H1 (cell line): ENCODE data around the gene SEMA4D. TPM values are rescaled to one million over a fixed set of nuclear protein-coding genes. Genes with fewer than 3 reads are reported as not detected.

ENCODE experiments used
- CTCF ChIA-PET: fragments of 300-600 bp; sonication (Branson Sonifier 250); formaldehyde crosslinking; loops from one replicate; lab custom pipeline; 2021; ENCODE audit not compliant: partially characterized antibody; lab: Charles Lee
- POLR2A ChIA-PET: fragments of 300-600 bp; sonication (Branson Sonifier 250); formaldehyde crosslinking; loops from one replicate; lab custom pipeline; 2021; ENCODE audit warnings: inconsistent platforms; ENCODE audit not compliant: partially characterized antibody; lab: Charles Lee
- DNase-seq, 2 experiments: peaks; one replicate each; pipeline versions ENCODE4 v3.0.0 to v3.0.0-alpha.2; 2010 to 2022; ENCODE audit warnings: low spot score in 2 of 2, low read depth in 1 of 2, mixed read lengths in 1 of 2
- FAIRE-seq: peaks from 2 replicates; lab custom pipeline; 2011; peaks lifted over from hg19 to GRCh38; lab: Jason Lieb, UNC
- H2AFZ ChIP-seq: 2 replicates; pipeline ENCODE4 v1.8.1; 2012; ENCODE audit warnings: low read length, inconsistent platforms
- H2AK5ac ChIP-seq: 2 replicates; pipeline ENCODE4 v1.6.1; 2013; ENCODE audit warnings: low read depth, low read length
- H2BK120ac ChIP-seq: replicated peaks from 2 replicates; pipeline ENCODE3; 2013; ENCODE audit warnings: low read depth, low read length, inconsistent platforms
- H2BK12ac ChIP-seq: 2 replicates; pipeline ENCODE4 v1.6.1; 2013; ENCODE audit warnings: low read depth, low read length
- H2BK15ac ChIP-seq: 2 replicates; pipeline ENCODE4 v1.6.1; 2013; ENCODE audit warnings: low read length
- H2BK20ac ChIP-seq: 2 replicates; pipeline ENCODE4 v1.6.1; 2013; ENCODE audit warnings: low read length
- H2BK5ac ChIP-seq: 2 replicates; pipeline ENCODE4 v1.6.1; 2013; ENCODE audit warnings: low read depth, low read length
- H3K14ac ChIP-seq: 2 replicates; pipeline ENCODE4 v1.6.1; 2013; ENCODE audit warnings: inconsistent platforms; ENCODE audit not compliant: insufficient read length
- H3K18ac ChIP-seq: 2 replicates; pipeline ENCODE4 v1.6.1; 2013; ENCODE audit warnings: low read length; ENCODE audit errors: extremely low read depth
- H3K23ac ChIP-seq: 2 replicates; pipeline ENCODE4 v1.6.1; 2013; ENCODE audit warnings: inconsistent platforms; ENCODE audit not compliant: insufficient read length
- H3K23me2 ChIP-seq: 2 replicates; pipeline ENCODE4 v1.6.1; 2013; ENCODE audit warnings: low read depth, low read length
- H3K27ac ChIP-seq: 2 replicates; pipeline ENCODE4 v1.6.1; 2011; ENCODE audit warnings: low read depth, low read length, inconsistent platforms
- H3K27me3 ChIP-seq, 4 experiments: replicated peaks in 1 of 4; 1 replicate in 1 of 4; 2 replicates in 3 of 4; pipeline versions ENCODE4 v1.6.1 to v1.8.1; 2011 to 2013; ENCODE audit warnings: low read length in 3 of 4, mild to moderate bottlenecking in 3 of 4, inconsistent platforms in 2 of 4, mixed read lengths in 2 of 4, moderate library complexity in 1 of 4; ENCODE audit not compliant: control insufficient read depth in 3 of 4, insufficient read depth in 3 of 4; ENCODE audit errors: extremely low read depth in 1 of 4
- H3K36me3 ChIP-seq, 4 experiments: 2 replicates each; pipeline versions ENCODE4 v1.6.1 to v1.8.1; 2011 to 2013; ENCODE audit warnings: mild to moderate bottlenecking in 4 of 4, low read length in 3 of 4, moderate library complexity in 2 of 4, control low read depth in 1 of 4, inconsistent platforms in 1 of 4; ENCODE audit not compliant: insufficient read depth in 4 of 4, control insufficient read depth in 2 of 4
- H3K4ac ChIP-seq: replicated peaks from 2 replicates; pipeline ENCODE3; 2013; ENCODE audit warnings: low read length, low read depth, mixed read lengths, inconsistent platforms; ENCODE audit not compliant: insufficient read length
- H3K4me1 ChIP-seq, 4 experiments: replicated peaks in 1 of 4; 1 replicate in 1 of 4; 2 replicates in 3 of 4; pipeline versions ENCODE4 v1.6.1 to v1.8.1; 2011 to 2013; ENCODE audit warnings: low read length in 3 of 4, inconsistent platforms in 2 of 4, mixed read lengths in 1 of 4; ENCODE audit not compliant: insufficient read depth in 4 of 4, control insufficient read depth in 3 of 4
- H3K4me2 ChIP-seq, 2 experiments: 2 replicates each; pipeline versions ENCODE4 v1.6.1 to v1.8.1; 2011 to 2013; ENCODE audit warnings: low read depth in 2 of 2, low read length in 2 of 2, control low read depth in 1 of 2, inconsistent platforms in 1 of 2, mild to moderate bottlenecking in 1 of 2; ENCODE audit not compliant: insufficient read depth in 1 of 2
- H3K4me3 ChIP-seq, 4 experiments: fragments of 200-600, 300-600 bp in 1 of 4; sonication (generic), shearing (Covaris generic), sonication (Bioruptor Twin) in 1 of 4; 2 replicates each; pipeline versions ENCODE4 v1.5.1 to v1.8.1; 2011 to 2016; ENCODE audit warnings: low read length in 4 of 4, low read depth in 3 of 4, control low read depth in 2 of 4, inconsistent platforms in 2 of 4, mild to moderate bottlenecking in 2 of 4, mixed read lengths in 1 of 4, moderate library complexity in 1 of 4; ENCODE audit not compliant: insufficient read depth in 2 of 4; ENCODE audit errors: extremely low read depth in 1 of 4
- H3K56ac ChIP-seq: replicated peaks from 2 replicates; pipeline ENCODE3; 2013; ENCODE audit warnings: low read depth, mild to moderate bottlenecking, mixed read lengths, low read length, inconsistent platforms; ENCODE audit not compliant: insufficient read length
- H3K79me1 ChIP-seq: 2 replicates; pipeline ENCODE4 v1.6.1; 2013; ENCODE audit warnings: low read depth, low read length, control low read depth
- H3K79me2 ChIP-seq, 2 experiments: 2 replicates each; pipeline versions ENCODE4 v1.6.1 to v1.8.1; 2012 to 2013; ENCODE audit warnings: low read length in 2 of 2, mild to moderate bottlenecking in 2 of 2, inconsistent platforms in 1 of 2; ENCODE audit not compliant: insufficient read depth in 2 of 2, control insufficient read depth in 1 of 2
- H3K9ac ChIP-seq, 4 experiments: replicated peaks in 1 of 4; 1 replicate in 1 of 4; 2 replicates in 3 of 4; pipeline versions ENCODE4 v1.6.1 to v1.8.1; 2011 to 2013; ENCODE audit warnings: low read depth in 3 of 4, low read length in 3 of 4, control low read depth in 2 of 4, mild to moderate bottlenecking in 2 of 4, moderate library complexity in 2 of 4, inconsistent platforms in 1 of 4; ENCODE audit errors: extremely low read depth in 1 of 4
- H3K9me3 ChIP-seq, 2 experiments: 2 replicates each; pipeline versions ENCODE4 v1.6.1 to v1.8.1; 2012 to 2013; ENCODE audit warnings: mild to moderate bottlenecking in 2 of 2, moderate library complexity in 2 of 2, control low read depth in 1 of 2, inconsistent platforms in 1 of 2, low read depth in 1 of 2, low read length in 1 of 2, mixed read lengths in 1 of 2; ENCODE audit not compliant: insufficient read depth in 2 of 2
- H4K20me1 ChIP-seq, 2 experiments: replicated peaks in 1 of 2; 2 replicates each; pipeline versions ENCODE3 to v1.8.1; 2011 to 2013; ENCODE audit warnings: inconsistent platforms in 2 of 2, low read length in 2 of 2, mild to moderate bottlenecking in 1 of 2; ENCODE audit not compliant: insufficient read depth in 2 of 2, control insufficient read depth in 1 of 2
- H4K5ac ChIP-seq: 2 replicates; pipeline ENCODE4 v1.6.1; 2013; ENCODE audit warnings: low read length, low read depth, mixed read lengths, inconsistent platforms; ENCODE audit not compliant: insufficient read length
- H4K8ac ChIP-seq: 2 replicates; pipeline ENCODE4 v1.8.0; 2013; ENCODE audit warnings: mild to moderate bottlenecking, moderate library complexity, low read length, inconsistent platforms; ENCODE audit not compliant: insufficient read depth; ENCODE audit errors: extremely low read depth
- H4K91ac ChIP-seq: replicated peaks from 2 replicates; pipeline ENCODE3; 2013; ENCODE audit warnings: low read length, mixed read lengths, inconsistent platforms; ENCODE audit not compliant: insufficient read length
- BACH1 ChIP-seq: IDR thresholded peaks from 2 replicates; pipeline ENCODE4 v1.6.1; 2012; ENCODE audit warnings: low read length, improper control_type of control experiment
- GTF2F1 ChIP-seq: IDR thresholded peaks from 2 replicates; pipeline ENCODE4 v1.6.1; 2012; ENCODE audit warnings: low read depth, low read length, improper control_type of control experiment, borderline replicate concordance
- PHF8 ChIP-seq: fragments of 200-600 bp; sonication (generic); conservative IDR thresholded peaks from 2 replicates; pipeline ENCODE4 v1.7.1; 2012; ENCODE audit warnings: low read depth, mild to moderate bottlenecking, inconsistent platforms, low read length, moderate library complexity
- WGBS, 2 experiments: shearing (Covaris generic) in 1 of 2; methylation state at CpG; one replicate each; pipeline versions ENCODE4 v1.1.6 to v1.1.7; 2013 to 2015; ENCODE audit warnings: low lambda C conversion rate in 2 of 2, mixed read lengths in 2 of 2, inconsistent platforms in 1 of 2, low coverage in 1 of 2, missing lambda C conversion rate in 1 of 2; ENCODE audit not compliant: insufficient replicate concordance in 2 of 2, insufficient coverage in 1 of 2, insufficient read length in 1 of 2; ENCODE audit errors: extremely low coverage in 1 of 2, missing lambda C conversion rate in 1 of 2; 5-methylcytosine and 5-hydroxymethylcytosine counted together
- polyA plus RNA-seq, 7 experiments: library from polyadenylated mRNA; depleted of rRNA in 3 of 7; stranded (reverse) in 5 of 7; unstranded in 2 of 7; fragments of >200 nt in 5 of 7; fragments of 200-250 nt in 2 of 7; gene quantifications; 1 replicate in 5 of 7; 2 replicates in 1 of 7; 4 replicates in 1 of 7; pipeline versions ENCODE4 v1.2.1 to v1.2.3, GENCODE V29; 2011 to 2013; ENCODE audit warnings: missing spikeins in 2 of 7, mixed read lengths in 2 of 7
- total RNA-seq: library from RNA; stranded (reverse); fragmentation: NEBNext Ultra II Directional; extraction: Animal tissue kit (Norgen Biotek cat#: 25700); gene quantifications from 2 replicates; pipeline ENCODE4 v1.2.1, GENCODE V29; 2021

Gene SEMA4D
- total and polyA plus RNA-seq, 2 of the 8 experiments (the other 6 are each of a cell fraction or from before 2014, with no cell fraction given) = 21.0 to 70.4 TPM

DNA sequence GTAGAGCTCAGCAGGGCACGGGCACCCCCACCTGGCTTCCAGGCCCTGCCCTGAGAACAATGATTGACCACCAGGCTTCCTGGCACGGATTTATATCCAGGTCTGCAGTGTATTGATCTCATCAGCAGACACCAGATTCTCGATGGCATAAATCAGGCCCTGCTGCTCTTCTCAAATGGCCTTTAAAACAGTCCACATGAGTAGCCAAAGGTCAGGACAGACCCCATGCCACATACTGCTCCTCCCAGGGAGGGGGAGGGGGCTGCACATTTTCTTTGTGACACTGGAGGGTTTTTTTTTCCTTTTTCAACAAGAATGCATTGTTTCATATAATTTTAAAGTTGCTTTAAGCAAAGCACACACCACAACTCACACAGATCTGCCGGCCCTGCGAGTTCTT lies 85.4 kb downstream of the SEMA4D start:
- DNase-seq = no peak
- TF ChIP-seq BACH1 (no peak), PHF8 (no peak), GTF2F1 (no peak)
- TF ChIP-seq, all 59 proteins: peak for 0
- Histone ChIP-seq H2BK5ac (peak overlapping the region; percentile 67; the same call in 1 of the 2 replicates), H3K27me3 (no peaks in the 10 kb centered on the region; a peak in 1 of 7 replicates), H3K9ac (no peak overlapping the region), H3K4me3 (peak overlapping the region in 1 of 4 experiments; percentile 7; a peak in 1 of 8 replicates), H2BK12ac (peak overlapping the region; percentile 42; the same call in 1 of the 2 replicates), H3K4ac (no peak overlapping the region), H3K79me2 (peaks cover 0 to 43% of the 10 kb centered on the region in 2 experiments; a peak in 3 of 4 replicates), H3K4me1 (peaks cover 10 to 24% (median 19%) of the 10 kb centered on the region in 4 experiments), H4K8ac (no peak overlapping the region), H4K20me1 (peaks cover 6 to 12% of the 10 kb centered on the region in 2 experiments), H4K5ac (peak overlapping the region; percentile 11), H2BK20ac (no peak overlapping the region), H3K23me2 (peaks cover 5% of the 10 kb centered on the region; the same call in 1 of the 2 replicates), H3K23ac (no peak overlapping the region), H3K9me3 (peaks cover 0 to under 1% of the 10 kb centered on the region in 2 experiments; a peak in 1 of 4 replicates), H3K79me1 (peaks cover 11% of the 10 kb centered on the region; the same call in 1 of the 2 replicates), H3K14ac (no peak overlapping the region), H3K4me2 (peak overlapping the region; percentile 54 to 64), H4K91ac (no peak overlapping the region), H3K18ac (no peak overlapping the region; the same call in 1 of the 2 replicates), H2AK5ac (no peak overlapping the region), H2BK120ac (no peak overlapping the region), H2AFZ (no peak overlapping the region), H3K27ac (no peak overlapping the region), H2BK15ac (no peak overlapping the region), H3K36me3 (peaks cover 0 to 3% (median 0%) of the 10 kb centered on the region in 4 experiments; a peak in 1 of 8 replicates), H3K56ac (no peak overlapping the region)
- CTCF ChIA-PET = interaction anchor here (0.6 to 4.0 kb wide), 2 partner anchors 16 to 403 kb away, joined by 4 to 19 read pairs; no protein-coding TSS in a partner anchor
- 47% methylated on average over 5 of the region's 5 CpGs; no CpG with 5 or more reads in 1 of the 2 experiments for WGBS, 2 experiments
- no peak for FAIRE-seq
- POLR2A ChIA-PET = no interaction called here
